ENCODE data around the gene ODAD3. TPM values are rescaled to one million over a fixed set of nuclear protein-coding genes. Genes with fewer than 3 reads are reported as not detected.

Gene ODAD3
- 0.07 and 0.29 TPM in 2 replicates for total RNA-seq

DNA sequence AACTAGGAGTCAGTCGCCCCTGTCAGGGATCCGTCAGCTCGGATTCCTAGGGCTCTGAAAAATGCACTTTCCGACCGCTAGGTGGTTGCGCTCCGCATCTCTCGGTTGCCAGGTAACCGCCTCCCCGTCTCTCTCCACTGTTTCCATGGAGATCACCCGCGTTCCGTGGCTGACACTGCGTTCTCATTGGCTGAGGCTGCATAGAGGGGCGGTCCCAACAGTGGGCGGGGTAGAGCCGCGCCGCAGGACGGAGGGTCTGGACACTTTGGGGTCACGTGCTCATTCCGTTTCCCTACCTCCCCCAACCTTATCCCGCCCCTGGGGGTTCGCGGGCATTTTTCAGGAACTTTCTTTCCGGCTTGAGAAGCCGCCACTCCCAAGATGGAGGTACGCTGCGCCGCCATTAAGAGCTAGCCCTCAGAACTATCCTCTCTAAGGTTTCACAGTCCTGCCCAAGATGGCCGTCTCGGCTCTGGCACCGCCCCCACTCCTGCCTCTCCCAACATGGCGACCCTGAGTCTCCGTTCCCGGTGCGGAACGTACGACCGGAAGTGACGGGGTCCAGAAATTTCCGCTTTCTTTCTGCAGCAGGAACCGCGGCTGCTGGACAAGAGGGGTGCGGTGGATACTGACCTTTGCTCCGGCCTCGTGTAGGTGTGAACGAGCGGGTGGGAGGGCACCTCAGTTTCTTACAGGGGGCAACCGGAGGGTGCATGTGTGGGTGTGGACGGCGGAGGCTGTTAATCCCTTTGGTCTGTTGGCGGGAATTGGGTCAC lies at the start of gene ODAD3, which contains the start of gene PRKCSH:
Gene ODAD3, minus strand, starts transcription at position 65 of the 776 bp plus-strand sequence. CDS start 105 bp downstream, outside the sequence.
Gene PRKCSH, plus strand, starts transcription at position 579 of the 776 bp plus-strand sequence. CDS start 483 bp downstream, outside the sequence.
- H3K4me3 ChIP-seq (ENCODE audit: low read depth, low read length) = peak within 1 kb of the TSS; percentile 77
- TF ChIP-seq, protein P1, sequence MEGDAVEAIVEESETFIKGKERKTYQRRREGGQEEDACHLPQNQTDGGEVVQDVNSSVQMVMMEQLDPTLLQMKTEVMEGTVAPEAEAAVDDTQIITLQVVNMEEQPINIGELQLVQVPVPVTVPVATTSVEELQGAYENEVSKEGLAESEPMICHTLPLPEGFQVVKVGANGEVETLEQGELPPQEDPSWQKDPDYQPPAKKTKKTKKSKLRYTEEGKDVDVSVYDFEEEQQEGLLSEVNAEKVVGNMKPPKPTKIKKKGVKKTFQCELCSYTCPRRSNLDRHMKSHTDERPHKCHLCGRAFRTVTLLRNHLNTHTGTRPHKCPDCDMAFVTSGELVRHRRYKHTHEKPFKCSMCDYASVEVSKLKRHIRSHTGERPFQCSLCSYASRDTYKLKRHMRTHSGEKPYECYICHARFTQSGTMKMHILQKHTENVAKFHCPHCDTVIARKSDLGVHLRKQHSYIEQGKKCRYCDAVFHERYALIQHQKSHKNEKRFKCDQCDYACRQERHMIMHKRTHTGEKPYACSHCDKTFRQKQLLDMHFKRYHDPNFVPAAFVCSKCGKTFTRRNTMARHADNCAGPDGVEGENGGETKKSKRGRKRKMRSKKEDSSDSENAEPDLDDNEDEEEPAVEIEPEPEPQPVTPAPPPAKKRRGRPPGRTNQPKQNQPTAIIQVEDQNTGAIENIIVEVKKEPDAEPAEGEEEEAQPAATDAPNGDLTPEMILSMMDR (IDR thresholded peaks at IDR 0.05; ENCODE audit: insufficient read depth, low read length, poor library complexity, severe bottlenecking) = peak; percentile 83

DNA sequence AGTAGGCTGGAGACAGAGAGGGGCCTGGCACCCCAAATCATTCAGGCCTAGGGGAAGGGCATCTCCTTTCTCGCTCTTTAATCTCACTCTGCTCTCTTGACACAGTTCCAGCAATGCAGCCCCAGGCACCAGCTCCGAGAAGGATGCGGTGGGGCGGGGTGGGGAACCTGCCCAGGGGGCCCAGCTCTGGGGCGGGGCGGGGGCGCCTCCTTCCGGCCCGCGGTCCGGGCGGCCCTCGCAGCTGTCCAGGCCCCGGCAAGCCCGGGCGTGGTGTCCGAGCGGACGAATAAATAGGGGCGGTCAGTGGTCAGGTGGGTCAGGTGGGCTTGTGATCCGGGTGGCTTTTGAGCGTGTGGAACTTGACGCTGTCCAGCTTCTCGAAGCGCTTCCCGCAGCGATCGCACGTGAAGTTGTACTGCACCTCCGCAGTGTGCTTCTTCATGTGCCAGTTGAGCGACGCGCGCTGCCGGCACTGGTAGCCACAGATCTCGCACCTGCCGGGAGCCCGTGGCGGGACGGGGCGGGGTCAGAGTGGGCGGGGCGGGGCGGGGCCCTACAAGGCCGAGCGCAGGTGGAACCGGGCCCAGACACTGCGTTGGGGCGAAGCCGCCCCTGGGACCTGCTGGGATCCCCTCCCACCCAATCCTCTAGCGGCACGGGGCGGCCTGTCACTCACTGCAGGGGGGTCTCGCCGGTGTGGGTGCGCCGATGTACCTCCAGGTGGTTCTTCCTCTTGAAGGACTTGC lies 48.6 kb upstream of the ODAD3 start:
- H3K27me3 ChIP-seq (ENCODE audit: control insufficient read depth, insufficient read depth, low read length) = peaks cover 46% of the 10 kb centered on the region
- TF ChIP-seq, protein P1 (IDR thresholded peaks at IDR 0.05; ENCODE audit: insufficient read depth, low read length, poor library complexity, severe bottlenecking) = no peak
- H3K36me3 ChIP-seq (ENCODE audit: control insufficient read depth, insufficient read depth, low read length) = no peaks in the 10 kb centered on the region
- H3K4me3 ChIP-seq (ENCODE audit: low read depth, low read length) = no peak overlapping the region
- DNase-seq (ENCODE audit: low read depth) = no peak

More for the DNA sequence above, at the start of gene ODAD3, which contains the start of gene PRKCSH:
- H3K27me3 ChIP-seq (ENCODE audit: control insufficient read depth, insufficient read depth, low read length) = no peaks in the 10 kb centered on the region
- peaks cover 5% of the 10 kb centered on the region for H3K36me3 ChIP-seq (ENCODE audit: control insufficient read depth, insufficient read depth, low read length)
- DNase-seq (ENCODE audit: low read depth) = peak; percentile 97

DNA sequence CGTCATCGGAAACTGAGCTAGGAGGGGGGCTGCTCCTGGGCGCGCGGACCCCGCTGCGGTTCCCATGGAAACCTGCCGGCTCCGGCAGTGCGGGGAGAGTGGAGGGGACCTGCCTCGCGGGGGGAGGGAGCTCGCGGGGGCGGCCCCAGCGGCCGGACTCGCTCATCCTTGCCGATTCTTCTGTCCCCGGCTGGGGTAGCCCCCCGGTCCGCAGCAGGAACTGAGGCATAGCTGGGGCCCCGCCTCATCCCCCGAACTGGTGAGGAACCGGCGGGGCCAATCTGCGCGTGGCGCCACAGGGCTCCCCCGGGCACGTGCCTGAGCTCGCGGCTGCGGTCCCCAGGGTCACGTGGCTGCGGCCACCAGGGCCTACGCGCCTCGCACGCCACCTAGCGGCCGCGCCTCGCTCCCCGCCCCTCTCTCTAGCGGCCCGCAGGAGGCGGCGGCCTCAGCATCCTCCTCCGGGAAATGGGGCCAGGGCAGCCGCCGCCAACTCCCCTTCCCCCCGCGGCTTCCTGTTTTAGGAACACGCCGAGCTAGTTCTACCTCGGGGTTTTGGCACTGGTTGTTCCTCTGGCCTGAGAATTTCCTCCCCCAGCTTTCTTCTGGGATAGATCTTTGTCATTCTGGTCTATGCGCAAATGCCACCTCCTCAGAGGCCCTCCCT lies 47.6 kb upstream of the ODAD3 start:
- no peak for DNase-seq (ENCODE audit: low read depth)
- TF ChIP-seq, protein P1 (IDR thresholded peaks at IDR 0.05; ENCODE audit: insufficient read depth, low read length, poor library complexity, severe bottlenecking) = peak; percentile 47
- no peaks in the 10 kb centered on the region for H3K36me3 ChIP-seq (ENCODE audit: control insufficient read depth, insufficient read depth, low read length)
- peak overlapping the region; percentile 26 for H3K4me3 ChIP-seq (ENCODE audit: low read depth, low read length)
- H3K27me3 ChIP-seq (ENCODE audit: control insufficient read depth, insufficient read depth, low read length) = peaks cover 53% of the 10 kb centered on the region

DNA sequence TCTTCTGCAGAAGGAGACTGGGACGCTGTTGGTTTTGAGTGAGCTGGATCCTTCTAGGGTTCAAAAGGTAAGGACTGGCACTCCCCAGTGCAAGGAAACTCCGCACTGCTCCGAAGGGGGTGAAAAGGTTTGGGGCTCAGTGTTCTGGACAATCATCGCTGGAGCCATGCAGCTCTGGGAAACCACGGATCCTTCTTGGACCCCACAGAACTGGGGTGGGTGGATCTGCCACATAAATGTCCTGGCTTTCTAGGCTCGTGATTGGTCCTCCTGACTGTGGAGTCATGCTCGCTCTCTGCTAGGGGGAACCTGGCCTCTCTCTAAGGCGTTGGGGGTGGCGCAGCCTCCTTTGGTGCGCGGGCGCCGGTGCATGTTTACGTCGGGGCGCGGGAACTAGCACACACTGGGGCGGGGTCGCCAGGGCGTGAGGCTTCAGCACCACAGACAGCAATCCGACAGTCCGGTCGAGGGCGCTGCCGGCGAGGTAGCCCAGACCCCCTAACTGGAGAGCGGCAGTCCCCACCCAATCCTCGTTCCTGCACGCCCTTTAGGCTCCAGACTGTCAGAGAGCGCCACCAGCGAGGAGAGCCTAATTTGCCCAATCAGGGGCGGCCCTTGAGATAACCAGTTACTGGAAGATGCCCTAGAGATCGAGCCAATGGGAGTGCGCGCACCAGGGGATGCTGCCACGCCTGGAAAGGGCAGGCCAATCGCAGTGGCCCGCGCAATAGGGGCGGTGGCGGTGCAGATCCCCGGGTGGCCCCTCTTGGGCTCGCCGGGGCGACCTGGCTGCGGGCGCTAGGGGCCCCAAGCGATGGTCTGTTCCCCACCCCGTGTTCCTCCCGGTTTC lies 46.8 kb upstream of the ODAD3 start:
- DNase-seq (ENCODE audit: low read depth) = no peak
- TF ChIP-seq, protein P1 (IDR thresholded peaks at IDR 0.05; ENCODE audit: insufficient read depth, low read length, poor library complexity, severe bottlenecking) = no peak
- no peaks in the 10 kb centered on the region for H3K36me3 ChIP-seq (ENCODE audit: control insufficient read depth, insufficient read depth, low read length)
- peak overlapping the region; percentile 26 for H3K4me3 ChIP-seq (ENCODE audit: low read depth, low read length)
- peaks cover 53% of the 10 kb centered on the region for H3K27me3 ChIP-seq (ENCODE audit: control insufficient read depth, insufficient read depth, low read length)

Measured in kidney epithelial cell (primary cell).